GM19035 (cell line): ENCODE data around the gene ZNF830.
"Not testable (repeated sequence)": the region's sequence is repeated elsewhere in the genome, so short reads cannot be mapped to it uniquely, and the experiment has no call there.

Source experiments
- ATAC-seq: cut with Tn5 transposase; IDR thresholded peaks from one replicate; pipeline ENCODE4 v1.9.1; 2021; ENCODE audit not compliant: unreplicated experiment

ZNF830 gene

GRCh38 chr17:34990921-34991365, 29.6 kb downstream of the ZNF830 start:
- no peak for ATAC-seq

GRCh38 chr17:34991606-34992005, 30.3 kb downstream of the ZNF830 start:
- ATAC-seq, result no peak

DNA sequence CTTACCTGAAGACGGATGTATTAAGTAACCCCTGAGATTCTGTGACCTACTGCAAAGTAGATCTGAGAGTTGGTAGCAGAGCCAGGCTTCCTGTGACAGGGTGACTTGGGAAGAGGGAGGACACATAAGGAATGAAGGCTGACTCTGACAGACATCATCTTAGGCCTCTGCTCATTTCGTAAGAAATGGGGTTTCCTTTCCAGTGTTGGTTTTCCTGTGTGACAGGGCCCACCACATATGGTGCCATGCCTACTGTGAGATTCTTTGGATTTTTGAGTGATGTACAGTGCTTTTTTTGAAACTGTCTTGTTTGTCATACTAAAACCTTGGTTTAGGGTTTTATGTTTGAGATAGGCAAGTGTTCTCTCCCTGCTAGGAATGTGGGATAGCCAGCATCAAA, 31.7 kb downstream of the ZNF830 start:
- no peak for ATAC-seq

GRCh38 chr17:34996422-34997285, 35.3 kb downstream of the ZNF830 start:
- no peak for ATAC-seq

DNA sequence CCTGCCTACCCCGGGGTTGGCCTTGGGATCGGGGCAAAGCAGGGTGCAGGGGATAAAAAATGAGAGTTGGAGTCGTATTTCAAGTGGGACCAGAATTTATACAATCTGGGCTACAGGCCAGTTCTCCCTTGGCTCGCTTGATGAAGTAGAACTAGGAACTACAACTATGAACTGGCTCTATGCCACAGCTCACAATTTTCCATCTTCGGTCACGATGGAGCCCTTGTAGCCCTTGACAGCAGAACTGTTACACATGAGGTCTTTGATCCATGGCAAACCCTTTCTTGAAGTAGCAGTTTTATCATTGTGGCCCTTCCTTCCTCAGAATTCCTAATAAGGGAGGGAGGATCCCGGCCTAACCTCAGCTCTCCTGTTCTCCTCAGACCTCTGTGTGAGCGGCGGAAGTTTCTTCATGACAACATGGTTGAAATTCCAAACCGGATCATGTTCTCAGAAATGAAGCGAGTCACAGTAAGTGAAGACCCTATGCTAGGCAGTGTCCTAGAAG, 36.1 kb downstream of the ZNF830 start:
- ATAC-seq, result no peak

DNA sequence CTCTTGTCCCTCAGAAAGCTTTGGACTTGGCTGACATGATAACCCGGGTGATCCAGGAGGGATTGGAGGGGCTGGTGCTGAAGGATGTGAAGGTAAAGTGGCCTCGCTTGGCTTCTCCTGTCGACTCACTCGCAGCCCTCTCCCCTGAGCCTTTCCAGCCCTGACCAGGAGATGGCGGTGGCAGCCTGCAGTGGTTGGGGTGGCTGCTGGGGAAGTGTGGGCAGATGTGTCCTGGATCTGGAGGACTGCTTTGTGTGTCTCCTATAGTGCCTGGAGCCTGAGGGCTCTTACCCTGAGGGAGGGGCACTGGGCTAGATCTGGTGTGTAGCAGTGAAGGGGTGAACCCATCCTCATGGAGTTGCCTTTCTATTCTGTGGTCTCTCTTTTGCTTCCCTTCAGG, 36.9 kb downstream of the ZNF830 start:
- ATAC-seq, result no peak

DNA sequence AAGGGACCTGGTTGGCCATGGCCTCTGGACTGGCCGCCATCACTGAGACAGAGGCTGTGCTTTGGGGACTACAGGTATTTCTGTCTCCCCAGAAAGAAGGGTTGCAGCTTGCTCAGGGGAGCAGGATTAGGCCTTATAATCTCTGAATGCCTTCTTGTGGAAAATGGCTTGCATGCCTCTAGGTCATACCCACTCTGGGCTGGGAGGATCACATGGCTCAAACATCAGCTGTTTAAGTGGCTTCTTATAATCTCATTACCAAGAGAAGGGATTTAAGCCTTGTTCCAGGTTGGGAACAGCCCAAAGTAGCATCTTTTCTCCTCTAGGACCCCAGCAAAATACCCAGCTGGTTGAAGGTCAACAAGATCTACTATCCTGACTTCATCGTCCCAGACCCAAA, 38.1 kb downstream of the ZNF830 start:
- ATAC-seq, result no peak

- ATAC-seq, result not testable (repeated sequence)
Observed at GRCh38 chr17:35000965-35001364, 39.6 kb downstream of the ZNF830 start.

- no peak for ATAC-seq
Observed at GRCh38 chr17:35001549-35001948, 40.2 kb downstream of the ZNF830 start.

DNA sequence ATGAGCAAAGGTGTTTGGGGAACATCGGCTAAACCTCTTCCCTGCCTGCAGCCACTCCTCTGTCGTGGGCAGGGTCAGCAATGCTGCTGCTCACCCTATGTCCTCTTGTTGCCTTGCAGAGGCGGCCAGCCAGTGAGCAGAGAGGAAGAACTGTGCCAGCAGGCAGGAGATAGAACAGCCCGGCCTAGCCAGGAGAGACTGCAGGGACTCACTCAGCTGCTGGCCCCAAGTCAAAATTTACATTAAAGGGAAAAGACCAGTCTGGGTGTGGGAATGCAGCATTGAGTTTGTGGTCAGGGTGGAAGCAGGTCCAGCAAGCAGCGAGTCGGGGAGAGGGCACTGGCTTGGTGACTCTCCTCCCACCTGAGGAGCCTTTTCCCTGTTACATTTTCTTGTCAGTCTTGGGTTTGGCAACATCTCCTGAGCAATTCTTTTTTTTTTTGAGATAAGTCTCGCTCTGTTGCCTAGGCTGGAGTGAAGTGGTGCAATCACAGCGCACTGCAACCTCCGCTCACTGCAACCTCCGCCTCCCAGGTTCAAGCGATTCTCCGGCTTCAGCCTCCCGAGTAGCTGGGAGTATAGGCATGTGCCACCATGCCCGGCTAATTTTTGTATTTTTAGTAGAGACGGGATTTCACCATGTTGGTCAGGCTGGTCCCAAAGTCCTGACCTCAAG, 41.7 kb downstream of the ZNF830 start:
- ATAC-seq, result no peak

DNA sequence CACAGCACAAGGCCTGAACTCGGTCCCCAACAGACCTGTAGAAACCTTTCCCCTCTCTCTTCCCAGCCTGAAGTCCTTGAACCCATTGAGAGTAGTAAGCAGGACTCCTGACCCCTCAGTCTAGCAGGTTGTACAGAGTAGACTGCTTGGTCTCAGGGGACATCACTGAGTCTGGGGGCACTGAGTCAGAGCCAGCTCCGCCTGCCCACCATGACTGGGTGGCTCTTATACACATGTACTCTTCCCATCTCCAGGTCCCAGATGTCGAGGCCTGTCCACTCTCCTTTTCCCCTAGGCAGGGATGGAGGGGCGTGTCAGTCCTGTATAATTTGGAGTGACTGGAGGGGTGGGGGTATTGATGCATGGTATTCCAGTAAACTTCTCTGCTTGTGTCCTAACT, 42.4 kb downstream of the ZNF830 start:
- no peak for ATAC-seq

DNA sequence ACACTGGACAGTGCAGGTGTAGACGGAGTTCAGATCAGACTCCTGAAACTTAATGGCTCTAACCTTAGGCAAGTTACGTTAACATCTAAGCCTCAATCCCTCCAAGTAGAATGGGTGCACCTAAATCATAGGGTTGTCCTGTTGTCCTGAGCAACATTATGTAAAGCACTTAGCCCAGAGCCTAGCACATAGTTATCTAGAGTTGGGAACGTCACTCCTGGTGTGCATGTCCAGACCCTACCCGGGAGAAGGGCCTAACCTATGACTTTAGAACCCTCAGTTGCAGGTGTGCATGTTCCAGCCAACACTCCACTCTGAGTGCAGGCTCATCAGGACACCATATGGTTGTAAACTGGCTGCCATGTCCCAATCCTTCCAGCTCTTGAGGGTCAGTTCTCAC, 45.0 kb downstream of the ZNF830 start:
- no peak for ATAC-seq

GRCh38 chr17:35006961-35007360, 45.6 kb downstream of the ZNF830 start:
- no peak for ATAC-seq

DNA sequence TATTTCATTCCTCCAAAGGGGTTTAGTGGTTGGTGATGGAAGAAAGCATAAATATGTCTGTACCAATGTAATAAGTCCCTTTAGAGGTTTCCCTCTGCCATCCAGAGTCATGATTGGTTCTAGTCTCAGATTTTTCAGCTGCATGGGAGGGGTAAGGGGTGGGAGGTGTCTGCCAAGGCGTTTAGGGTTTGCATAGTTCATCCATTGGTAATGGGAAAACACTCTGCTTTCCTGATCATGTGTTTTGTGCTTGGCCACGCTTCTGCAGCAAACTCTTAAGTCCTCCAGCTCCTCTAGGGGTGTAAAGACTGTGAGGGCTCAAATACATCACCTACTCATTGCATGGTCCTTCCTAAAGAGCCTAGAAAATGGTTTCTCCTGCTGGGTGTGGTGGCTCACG, 48.8 kb downstream of the ZNF830 start:
- ATAC-seq, result no peak

DNA sequence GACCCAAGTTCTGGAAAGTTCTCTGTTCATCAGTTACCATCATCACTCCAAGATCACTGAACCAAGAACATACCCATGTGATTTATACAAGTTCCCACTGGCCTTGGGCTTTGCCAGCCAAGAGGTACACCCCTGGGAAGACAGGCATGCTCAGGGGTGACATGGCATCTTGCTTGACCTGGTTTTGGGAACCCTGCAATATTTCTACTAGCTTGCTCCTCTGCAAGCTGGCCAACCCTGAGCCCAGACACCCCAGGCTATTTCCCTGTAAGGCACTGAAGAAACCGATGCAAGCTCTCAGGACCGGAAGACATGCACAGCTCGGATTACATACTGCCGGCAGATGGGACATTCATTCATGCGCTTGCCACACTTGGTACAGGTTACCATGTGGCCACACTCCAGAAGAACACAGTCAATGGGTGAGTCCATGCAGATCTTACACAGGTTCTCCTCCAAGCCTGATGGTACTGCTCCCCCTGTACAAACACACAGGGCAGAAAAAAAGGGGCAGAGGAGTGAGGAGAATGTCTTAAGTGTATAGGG, 50.4 kb downstream of the ZNF830 start:
- ATAC-seq, result no peak
